CD14-positive monocyte (primary cell): Measurements from ENCODE around the gene GLP2R. TPM values are rescaled to one million over a fixed set of nuclear protein-coding genes. Genes with fewer than 3 reads are reported as not detected.

Source experiments
- DNase-seq, 3 donors: peaks; one replicate each; pipeline ENCODE4 v3.0.0-alpha.2; 2011 to 2022
- H2AFZ ChIP-seq: 2 replicates; pipeline ENCODE4 v1.6.0; 2012; ENCODE audit warnings: mild to moderate bottlenecking, low read depth, low read length, inconsistent platforms; ENCODE audit not compliant: insufficient read depth, poor library complexity, severe bottlenecking
- H3K27ac ChIP-seq, 2 donors: 1 replicate in 1 of 2; 2 replicates in 1 of 2; pipeline ENCODE4 v1.5.1; 2012 to 2013; ENCODE audit warnings: low read length in 2 of 2, control low read depth in 1 of 2, inconsistent platforms in 1 of 2, low read depth in 1 of 2, mild to moderate bottlenecking in 1 of 2
- H3K27me3 ChIP-seq, 2 donors: one replicate each; pipeline versions ENCODE4 v1.6.0 to v1.6.1; 2011 to 2013; ENCODE audit warnings: low read length in 2 of 2; ENCODE audit not compliant: control insufficient read depth in 2 of 2, insufficient read depth in 2 of 2
- H3K36me3 ChIP-seq, 2 donors: replicated peaks in 1 of 2; 1 replicate in 1 of 2; 2 replicates in 1 of 2; pipeline versions ENCODE4 v1.5.1 to v1.6.1; 2012 to 2013; ENCODE audit warnings: low read length in 2 of 2, control low read depth in 1 of 2, inconsistent platforms in 1 of 2, mild to moderate bottlenecking in 1 of 2; ENCODE audit not compliant: insufficient read depth in 2 of 2, control insufficient read depth in 1 of 2
- H3K4me1 ChIP-seq, 2 donors: 1 replicate in 1 of 2; 2 replicates in 1 of 2; pipeline versions ENCODE4 v1.5.1 to v1.6.1; 2012 to 2013; ENCODE audit warnings: low read length in 2 of 2, control low read depth in 1 of 2, inconsistent platforms in 1 of 2, mild to moderate bottlenecking in 1 of 2, moderate library complexity in 1 of 2; ENCODE audit not compliant: insufficient read depth in 2 of 2, control insufficient read depth in 1 of 2
- H3K4me2 ChIP-seq: replicated peaks from 2 replicates; pipeline ENCODE3; 2012; ENCODE audit warnings: low read length, moderate library complexity, mild to moderate bottlenecking; ENCODE audit not compliant: poor library complexity, severe bottlenecking; ENCODE audit errors: extremely low read depth
- H3K4me3 ChIP-seq, 3 experiments: fragments of 200-600 bp in 1 of 3; sonication (generic) in 1 of 3; replicated peaks in 1 of 3; 1 replicate in 2 of 3; 2 replicates in 1 of 3; pipeline ENCODE4 v1.5.1; 2011 to 2013; ENCODE audit warnings: low read length in 3 of 3, mild to moderate bottlenecking in 3 of 3, control low read depth in 2 of 3, low read depth in 2 of 3, inconsistent platforms in 1 of 3, moderate library complexity in 1 of 3
- H3K79me2 ChIP-seq: 2 replicates; pipeline ENCODE4 v1.6.0; 2012; ENCODE audit warnings: mild to moderate bottlenecking, control low read depth, inconsistent platforms, low read length, moderate library complexity; ENCODE audit not compliant: insufficient read depth
- H3K9ac ChIP-seq: 2 replicates; pipeline ENCODE4 v1.6.0; 2017; ENCODE audit warnings: low read length, mild to moderate bottlenecking; ENCODE audit not compliant: insufficient read depth, poor library complexity, severe bottlenecking
- H3K9me3 ChIP-seq, 2 donors: replicated peaks in 1 of 2; 1 replicate in 1 of 2; 2 replicates in 1 of 2; pipeline versions ENCODE4 v1.5.1 to v1.6.1; 2012 to 2013; ENCODE audit warnings: low read length in 2 of 2, control low read depth in 1 of 2; ENCODE audit not compliant: control insufficient read depth in 1 of 2, insufficient read depth in 1 of 2
- H4K20me1 ChIP-seq: 2 replicates; pipeline ENCODE4 v1.6.0; 2012; ENCODE audit warnings: mild to moderate bottlenecking, low read length, control low read depth, moderate library complexity; ENCODE audit not compliant: insufficient read depth
- H3K27ac Mint-ChIP-seq, 7 donors: one replicate each; pipeline ENCODE4 v1.8.0; 2020; ENCODE audit warnings: mild to moderate bottlenecking in 7 of 7, mixed read lengths in 7 of 7, moderate library complexity in 6 of 7, inconsistent platforms in 2 of 7
- H3K27me3 Mint-ChIP-seq, 3 donors: one replicate each; pipeline ENCODE4 v1.8.0; 2021 to 2022; ENCODE audit warnings: low read depth in 3 of 3, mild to moderate bottlenecking in 3 of 3, mixed read lengths in 3 of 3, moderate library complexity in 3 of 3, inconsistent platforms in 1 of 3
- H3K36me3 Mint-ChIP-seq, 2 donors: one replicate each; pipeline ENCODE4 v1.8.0; 2020; ENCODE audit warnings: mixed read lengths in 2 of 2, inconsistent platforms in 1 of 2, mild to moderate bottlenecking in 1 of 2
- H3K4me1 Mint-ChIP-seq: one replicate; pipeline ENCODE4 v1.8.0; 2020; ENCODE audit warnings: mild to moderate bottlenecking, mixed read lengths
- H3K4me3 Mint-ChIP-seq, 2 donors: one replicate each; pipeline ENCODE4 v1.8.0; 2020; ENCODE audit warnings: mild to moderate bottlenecking in 2 of 2, mixed read lengths in 2 of 2, moderate library complexity in 1 of 2
- H3K9me3 Mint-ChIP-seq, 7 donors: one replicate each; pipeline ENCODE4 v1.8.0; 2020 to 2022; ENCODE audit warnings: mixed read lengths in 7 of 7, mild to moderate bottlenecking in 6 of 7, moderate library complexity in 6 of 7, inconsistent platforms in 2 of 7
- CTCF ChIP-seq: fragments of 200-600 bp; IDR thresholded peaks from one replicate; pipeline ENCODE4 v1.8.0; 2022; ENCODE audit warnings: antibody characterized with exemption, mild to moderate bottlenecking
- WGBS: methylation state at CpG from one replicate; pipeline ENCODE4 v1.1.5; 2013; ENCODE audit warnings: missing lambda C conversion rate; ENCODE audit not compliant: insufficient coverage; 5-methylcytosine and 5-hydroxymethylcytosine counted together
- intact Hi-C, 2 donors: fragments of 100-400 bp; cut with micrococcal nuclease; formaldehyde crosslinking; loops; one replicate each; pipeline versions ENCODE4 v1.15.0 to v1.15.1; 2023
- polyA plus RNA-seq, 3 donors: library from polyadenylated mRNA; depleted of rRNA in 1 of 3; unstranded in 2 of 3; stranded (reverse) in 1 of 3; fragments of 300-500 nt in 2 of 3; fragments of >200 nt in 1 of 3; fragmentation: Illumina TruSeq in 2 of 3; gene quantifications; 1 replicate in 2 of 3; 2 replicates in 1 of 3; pipeline ENCODE4 v1.2.3, GENCODE V29; 2012 to 2021

Gene GLP2R
- polyA plus RNA-seq, 3 donors: not detected

- H3K36me3 ChIP-seq: no peaks in the 10 kb centered on the region
- WGBS: 89% methylated on average over 2 of the region's 4 CpGs
- no peak for TF ChIP-seq CTCF
- no peak overlapping the region for H2AFZ ChIP-seq
- no peak overlapping the region for H3K4me3 ChIP-seq
- no peak overlapping the region for H3K27ac ChIP-seq
- no peak overlapping the region for H3K4me2 ChIP-seq
- no peaks in the 10 kb centered on the region for H3K27me3 ChIP-seq
- Mint-ChIP-seq H3K36me3 (no peaks in the 10 kb centered on the region), H3K9me3 (peaks cover 0 to 4% (median 1%) of the 10 kb centered on the region in 7 donors), H3K4me1 (no peaks in the 10 kb centered on the region), H3K27me3 (peaks cover 5 to 7% (median 6%) of the 10 kb centered on the region in 3 donors), H3K27ac (no peak overlapping the region), H3K4me3 (no peak overlapping the region)
- no peak for DNase-seq
- no peaks in the 10 kb centered on the region for H4K20me1 ChIP-seq
- H3K4me1 ChIP-seq: no peaks in the 10 kb centered on the region
- H3K79me2 ChIP-seq: no peaks in the 10 kb centered on the region
- H3K9ac ChIP-seq: no peak overlapping the region
- intact Hi-C loops: no loop called here
- no peaks in the 10 kb centered on the region for H3K9me3 ChIP-seq
Measured at GRCh38 chr17:9833922-9834321, 8.2 kb downstream of the GLP2R start.

- H3K4me2 ChIP-seq: no peak overlapping the region
Measured at GRCh38 chr17:9837551-9838471, 12.1 kb downstream of the GLP2R start.

More at GRCh38 chr17:9837551-9838471, 12.1 kb downstream of the GLP2R start:
- no peaks in the 10 kb centered on the region for H3K27me3 ChIP-seq
- no peaks in the 10 kb centered on the region for H3K36me3 ChIP-seq
- H3K27ac ChIP-seq: no peak overlapping the region
- H3K9ac ChIP-seq: no peak overlapping the region
- Mint-ChIP-seq H3K9me3 (peaks cover 0 to 4% (median 1%) of the 10 kb centered on the region in 7 donors), H3K27me3 (peaks cover 3 to 9% (median 6%) of the 10 kb centered on the region in 3 donors), H3K4me3 (no peak overlapping the region), H3K36me3 (no peaks in the 10 kb centered on the region), H3K27ac (no peak overlapping the region), H3K4me1 (no peaks in the 10 kb centered on the region)
- DNase-seq: no peak
- no peak overlapping the region for H3K4me3 ChIP-seq
- H4K20me1 ChIP-seq: no peaks in the 10 kb centered on the region
- H3K79me2 ChIP-seq: no peaks in the 10 kb centered on the region
- intact Hi-C loops: no loop called here
- no peak for TF ChIP-seq CTCF
- H3K4me1 ChIP-seq: no peaks in the 10 kb centered on the region
- H3K9me3 ChIP-seq: no peaks in the 10 kb centered on the region
- H2AFZ ChIP-seq: no peak overlapping the region
- 92% methylated on average over 10 of the region's 11 CpGs for WGBS
